Chondrocyte (in vitro differentiated cells): Measurements from ENCODE around the gene ULK4. TPM values are rescaled to one million over a fixed set of nuclear protein-coding genes. Genes with fewer than 3 reads are reported as not detected.

Experiments used
- DNase-seq: peaks from one replicate; pipeline ENCODE4 v3.0.0; 2021; ENCODE audit warnings: mixed read lengths, low spot score
- H3K27ac Mint-ChIP-seq: one replicate; pipeline ENCODE4 v1.8.0; 2021; ENCODE audit warnings: mild to moderate bottlenecking, moderate library complexity, mixed read lengths; ENCODE audit not compliant: unreplicated experiment
- H3K27me3 Mint-ChIP-seq: 2 replicates; pipeline ENCODE4 v1.8.0; 2021; ENCODE audit warnings: low read depth, mixed read lengths
- H3K36me3 Mint-ChIP-seq: 2 replicates; pipeline ENCODE4 v1.8.0; 2021; ENCODE audit warnings: low read depth, mixed read lengths
- H3K4me1 Mint-ChIP-seq: 2 replicates; pipeline ENCODE4 v1.8.0; 2021; ENCODE audit warnings: low read depth, mild to moderate bottlenecking, mixed read lengths
- H3K4me3 Mint-ChIP-seq: one replicate; pipeline ENCODE4 v1.8.0; 2021; ENCODE audit warnings: mild to moderate bottlenecking, moderate library complexity, mixed read lengths; ENCODE audit not compliant: unreplicated experiment
- H3K9me3 Mint-ChIP-seq: 2 replicates; pipeline ENCODE4 v1.8.0; 2021; ENCODE audit warnings: low read depth, mixed read lengths
- CTCF ChIP-seq: fragments of 200-600 bp; sonication (generic); IDR thresholded peaks from 2 replicates; pipeline ENCODE4 v1.5.0; 2021; ENCODE audit warnings: antibody characterized with exemption, mild to moderate bottlenecking, moderate library complexity
- long read RNA-seq: library from polyadenylated mRNA; stranded (forward); transcript quantifications from one replicate; pipeline ENCODE4 v2.0.0, GENCODE V29; 2021
- total RNA-seq: library from RNA; stranded (reverse); gene quantifications from 3 replicates; pipeline ENCODE4 v1.2.1, GENCODE V29; 2021

Gene ULK4
- total RNA-seq, result 9.1 to 12.6 TPM (median 9.2 TPM) in 3 replicates
- long read RNA-seq, full-length matches to known transcripts, result 2 of 8 reads
- long read RNA-seq, partial matches to known transcripts, result 2 of 8 reads
- long read RNA-seq, other reads (novel, unspliced or antisense), result 4 of 8 reads

GRCh38 chr3:41961751-41962679 lies at the start of gene ULK4:
Gene ULK4, minus strand, starts transcription at chr3:41962103. Its CDS starts 7,344 bp downstream, at chr3:41954759.
- peak within 1 kb of the TSS; percentile 96 for H3K4me3 Mint-ChIP-seq
- H3K9me3 Mint-ChIP-seq, result no peaks in the 10 kb centered on the region
- H3K4me1 Mint-ChIP-seq, result peaks cover 13% of the 10 kb centered on the region
- H3K27ac Mint-ChIP-seq, result peak within 1 kb of the TSS; percentile 99
- peak; percentile 99 for DNase-seq
- no peak for TF ChIP-seq CTCF
- no peaks in the 10 kb centered on the region for H3K27me3 Mint-ChIP-seq
- H3K36me3 Mint-ChIP-seq, result no peaks in the 10 kb centered on the region

- Mint-ChIP-seq H3K9me3 (no peaks in the 10 kb centered on the region), H3K36me3 (no peaks in the 10 kb centered on the region), H3K4me3 (no peak overlapping the region), H3K27me3 (no peaks in the 10 kb centered on the region), H3K4me1 (peaks cover 18% of the 10 kb centered on the region), H3K27ac (no peak overlapping the region)
- no peak for TF ChIP-seq CTCF
- DNase-seq, result no peak
Observed at GRCh38 chr3:42010530-42010929, 48.6 kb upstream of the ULK4 start.

- H3K4me1 Mint-ChIP-seq, result peaks cover 7% of the 10 kb centered on the region
- no peaks in the 10 kb centered on the region for H3K36me3 Mint-ChIP-seq
- no peaks in the 10 kb centered on the region for H3K9me3 Mint-ChIP-seq
- H3K4me3 Mint-ChIP-seq, result no peak overlapping the region
- H3K27ac Mint-ChIP-seq, result no peak overlapping the region
- no peak for TF ChIP-seq CTCF
- no peak for DNase-seq
- H3K27me3 Mint-ChIP-seq, result no peaks in the 10 kb centered on the region
Observed at GRCh38 chr3:42009456-42009855, 47.6 kb upstream of the ULK4 start.

- peaks cover under 1% of the 10 kb centered on the region for H3K4me1 Mint-ChIP-seq
- no peak for DNase-seq
- H3K27me3 Mint-ChIP-seq, result no peaks in the 10 kb centered on the region
- no peak overlapping the region for H3K4me3 Mint-ChIP-seq
- peaks cover under 1% of the 10 kb centered on the region for H3K36me3 Mint-ChIP-seq
- TF ChIP-seq CTCF, result no peak
- H3K27ac Mint-ChIP-seq, result no peak overlapping the region
- H3K9me3 Mint-ChIP-seq, result peaks cover 1% of the 10 kb centered on the region
Observed at GRCh38 chr3:42007785-42008184, 45.9 kb upstream of the ULK4 start.

- H3K27ac Mint-ChIP-seq, result no peak overlapping the region
- peaks cover 8% of the 10 kb centered on the region for H3K9me3 Mint-ChIP-seq
- no peaks in the 10 kb centered on the region for H3K27me3 Mint-ChIP-seq
- H3K36me3 Mint-ChIP-seq, result peaks cover 4% of the 10 kb centered on the region
- TF ChIP-seq CTCF, result no peak
- no peak overlapping the region for H3K4me3 Mint-ChIP-seq
- no peaks in the 10 kb centered on the region for H3K4me1 Mint-ChIP-seq
- DNase-seq, result no peak
Observed at GRCh38 chr3:42005401-42005800, 43.5 kb upstream of the ULK4 start.
